Ovary (tissue), 3 donors: Measurements from ENCODE around the gene LPAR2.

Experiments
- EP300 ChIP-seq: sonication (generic); formaldehyde crosslinking; IDR thresholded peaks from one replicate; pipeline ENCODE4 v1.6.1; 2017; ENCODE audit warnings: antibody characterized with exemption
- POLR2A ChIP-seq: fragments of 450-650 bp; IDR thresholded peaks from one replicate; pipeline ENCODE4 v1.6.1; 2017; ENCODE audit warnings: antibody characterized with exemption, mild to moderate bottlenecking, moderate library complexity
- TF ChIP-seq, protein P1 (sequence below), 3 donors: fragments of 450-650 bp in 2 of 3; fragments of 200-600 bp in 1 of 3; IDR thresholded peaks; one replicate each; pipeline versions ENCODE4 v1.5.1 to v1.8.0; 2016 to 2022; ENCODE audit warnings: antibody characterized with exemption in 3 of 3, mild to moderate bottlenecking in 1 of 3
- donor health status: DM: no; HTN: no; CAD: no.

- TF ChIP-seq, protein P1, sequence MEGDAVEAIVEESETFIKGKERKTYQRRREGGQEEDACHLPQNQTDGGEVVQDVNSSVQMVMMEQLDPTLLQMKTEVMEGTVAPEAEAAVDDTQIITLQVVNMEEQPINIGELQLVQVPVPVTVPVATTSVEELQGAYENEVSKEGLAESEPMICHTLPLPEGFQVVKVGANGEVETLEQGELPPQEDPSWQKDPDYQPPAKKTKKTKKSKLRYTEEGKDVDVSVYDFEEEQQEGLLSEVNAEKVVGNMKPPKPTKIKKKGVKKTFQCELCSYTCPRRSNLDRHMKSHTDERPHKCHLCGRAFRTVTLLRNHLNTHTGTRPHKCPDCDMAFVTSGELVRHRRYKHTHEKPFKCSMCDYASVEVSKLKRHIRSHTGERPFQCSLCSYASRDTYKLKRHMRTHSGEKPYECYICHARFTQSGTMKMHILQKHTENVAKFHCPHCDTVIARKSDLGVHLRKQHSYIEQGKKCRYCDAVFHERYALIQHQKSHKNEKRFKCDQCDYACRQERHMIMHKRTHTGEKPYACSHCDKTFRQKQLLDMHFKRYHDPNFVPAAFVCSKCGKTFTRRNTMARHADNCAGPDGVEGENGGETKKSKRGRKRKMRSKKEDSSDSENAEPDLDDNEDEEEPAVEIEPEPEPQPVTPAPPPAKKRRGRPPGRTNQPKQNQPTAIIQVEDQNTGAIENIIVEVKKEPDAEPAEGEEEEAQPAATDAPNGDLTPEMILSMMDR (IDR thresholded peaks at IDR 0.05): no peak
- TF ChIP-seq EP300: no peak
- TF ChIP-seq POLR2A: no peak
These were observed 19.2 kb upstream of the LPAR2 start for GRCh38 chr19:19647037-19647835.
